HG02642 (cell line): ENCODE measurements around the gene GNG2.

Experiments used
- ATAC-seq: cut with Tn5 transposase; IDR thresholded peaks from one replicate; pipeline ENCODE4 v1.9.1; 2021; ENCODE audit warnings: mild to moderate bottlenecking; ENCODE audit not compliant: unreplicated experiment, poor library complexity

GNG2 gene

DNA sequence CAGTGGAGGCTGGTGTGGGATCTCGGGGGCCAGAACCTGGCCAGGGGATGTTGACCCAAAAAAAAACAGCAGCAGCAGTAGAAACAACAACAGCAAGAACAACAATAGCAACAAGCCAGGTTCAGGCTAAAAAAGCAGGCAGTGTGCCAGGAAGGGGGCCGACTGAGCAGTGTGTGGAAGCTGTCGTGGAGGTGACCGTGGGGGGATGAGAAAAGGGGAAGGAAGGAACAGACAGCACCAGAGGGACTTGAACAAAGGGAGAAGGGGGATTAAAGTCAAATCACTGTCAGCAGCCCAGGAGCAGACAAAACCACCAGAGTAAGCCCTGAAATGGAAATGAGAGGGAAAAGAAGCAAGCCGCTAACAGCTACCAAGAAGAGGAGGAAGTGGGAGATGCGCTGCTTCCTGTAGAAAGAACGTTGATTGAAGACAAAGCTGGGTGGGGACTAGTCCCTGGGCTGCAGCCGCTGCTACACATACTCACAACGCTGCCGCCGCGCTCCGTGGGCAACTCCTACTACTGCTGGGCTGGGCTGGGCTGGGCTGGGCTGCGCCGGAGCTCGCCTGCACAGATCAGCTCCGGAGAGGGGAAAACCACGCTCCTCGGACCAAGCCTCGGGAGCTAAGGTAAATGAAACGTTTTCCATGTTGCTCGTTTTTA lies at the start of gene GNG2:
Gene GNG2 (plus strand): TSS at position 449 of the 661 bp plus-strand sequence. CDS start 90,067 bp downstream, outside the sequence.
- peak; percentile 94 for ATAC-seq

DNA sequence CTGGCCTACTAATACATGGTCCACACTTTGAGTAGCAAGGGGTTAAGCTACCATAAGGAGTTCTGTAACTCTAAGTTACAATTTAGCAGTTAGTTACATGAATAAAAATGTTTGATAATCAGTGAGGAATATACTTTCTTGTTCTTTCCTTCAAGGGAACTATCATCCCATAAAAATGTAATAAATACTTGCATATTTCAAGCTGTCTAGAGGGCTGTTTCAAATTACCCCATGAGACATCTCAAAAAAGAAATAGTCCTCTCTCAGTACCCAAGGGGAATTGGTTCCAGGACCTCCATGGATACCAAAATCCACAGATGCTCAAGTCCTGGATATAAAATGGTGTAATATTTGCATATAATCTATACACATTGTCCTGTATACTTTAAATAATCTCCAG lies 48.7 kb upstream of the GNG2 start:
- no peak for ATAC-seq

DNA sequence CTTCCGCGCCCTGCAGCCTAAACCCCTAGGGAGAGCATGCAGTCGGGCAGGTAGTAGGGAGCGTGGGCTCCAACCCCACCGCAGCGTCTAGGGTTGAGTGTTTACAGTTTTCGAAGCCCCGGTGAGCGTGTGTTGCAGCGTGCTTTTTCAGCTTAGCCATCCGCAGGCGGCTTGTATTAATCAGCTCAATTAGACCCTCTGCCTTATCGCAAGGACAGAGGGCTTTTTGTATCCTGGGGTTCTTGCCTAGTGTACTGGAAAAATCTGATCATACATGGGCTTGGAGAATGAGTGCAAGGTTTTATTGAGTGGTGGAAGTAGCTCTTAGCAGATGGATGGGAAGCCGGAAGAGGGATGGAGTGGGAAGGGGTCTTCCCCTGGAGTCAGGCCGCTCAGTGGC lies 44.4 kb upstream of the GNG2 start:
- no peak for ATAC-seq

DNA sequence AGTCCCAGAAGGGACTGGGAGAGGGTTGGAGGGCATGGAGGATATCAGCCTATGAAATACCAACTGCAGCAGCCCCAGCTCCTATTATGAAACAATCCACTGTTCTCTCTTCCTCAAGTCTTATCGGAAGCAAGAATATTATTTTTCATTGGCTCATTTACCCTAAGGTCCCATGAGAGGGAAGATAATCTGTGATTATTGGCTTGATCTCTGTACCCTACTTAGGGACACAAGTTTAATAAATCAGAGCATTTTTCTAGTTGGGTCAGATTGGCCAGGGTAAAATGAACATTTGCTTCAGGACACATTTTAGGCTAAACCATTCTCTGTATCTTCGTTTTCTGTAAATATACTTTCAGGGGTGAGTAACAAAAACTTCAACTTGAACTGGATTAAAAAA lies 43.1 kb upstream of the GNG2 start:
- no peak for ATAC-seq

GRCh38 chr14:51818748-51819380 lies 41.5 kb upstream of the GNG2 start:
- ATAC-seq = no peak

GRCh38 chr14:51821822-51822221 lies 38.6 kb upstream of the GNG2 start:
- ATAC-seq = no peak

GRCh38 chr14:51822499-51822898 lies 37.9 kb upstream of the GNG2 start:
- no peak for ATAC-seq

GRCh38 chr14:51823706-51824105 lies 36.7 kb upstream of the GNG2 start:
- ATAC-seq = no peak

- no peak for ATAC-seq
Observed at GRCh38 chr14:51824191-51824590, 36.2 kb upstream of the GNG2 start.

- ATAC-seq = no peak
Observed at GRCh38 chr14:51825926-51826325, 34.5 kb upstream of the GNG2 start.

GRCh38 chr14:51828017-51828797 lies 32.2 kb upstream of the GNG2 start:
- peak; percentile 93 for ATAC-seq

DNA sequence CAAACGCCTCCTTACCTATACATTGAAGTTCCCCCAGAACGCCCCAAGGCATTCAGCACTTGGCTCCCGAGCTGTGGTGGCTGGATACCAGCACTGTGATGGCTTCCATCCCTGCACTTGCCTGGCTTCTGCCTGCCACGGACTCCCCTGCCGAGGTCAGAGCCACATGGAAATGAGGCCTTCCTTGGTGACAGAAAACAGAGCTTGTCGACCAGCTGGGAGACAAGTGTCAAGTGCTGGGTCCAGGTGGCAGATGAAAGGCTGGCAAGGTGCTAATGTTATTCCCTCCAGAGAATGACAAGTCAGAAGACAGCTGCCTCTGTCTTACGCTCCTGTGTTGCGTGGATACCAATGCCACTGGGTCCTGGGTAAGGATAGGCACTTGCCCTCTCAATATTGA lies 26.2 kb upstream of the GNG2 start:
- ATAC-seq = no peak

DNA sequence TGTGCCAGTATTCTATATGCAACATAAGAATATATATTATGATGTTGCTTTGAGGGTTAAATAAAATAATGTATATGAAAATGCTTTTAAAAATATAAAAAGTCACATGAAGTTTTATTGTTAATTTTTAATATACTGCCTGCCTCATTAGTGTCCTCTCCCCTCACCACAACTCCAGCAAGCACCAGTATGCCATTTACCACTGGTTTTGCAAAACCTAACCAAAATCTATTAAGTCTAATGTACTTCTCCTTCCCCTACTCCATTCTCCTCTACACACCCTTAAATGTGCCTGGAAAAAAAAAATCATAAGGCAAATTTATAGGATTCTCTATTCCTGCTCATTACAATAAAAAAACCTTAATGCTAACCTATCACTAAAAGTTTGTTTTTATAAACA lies 24.0 kb upstream of the GNG2 start:
- ATAC-seq = no peak

DNA sequence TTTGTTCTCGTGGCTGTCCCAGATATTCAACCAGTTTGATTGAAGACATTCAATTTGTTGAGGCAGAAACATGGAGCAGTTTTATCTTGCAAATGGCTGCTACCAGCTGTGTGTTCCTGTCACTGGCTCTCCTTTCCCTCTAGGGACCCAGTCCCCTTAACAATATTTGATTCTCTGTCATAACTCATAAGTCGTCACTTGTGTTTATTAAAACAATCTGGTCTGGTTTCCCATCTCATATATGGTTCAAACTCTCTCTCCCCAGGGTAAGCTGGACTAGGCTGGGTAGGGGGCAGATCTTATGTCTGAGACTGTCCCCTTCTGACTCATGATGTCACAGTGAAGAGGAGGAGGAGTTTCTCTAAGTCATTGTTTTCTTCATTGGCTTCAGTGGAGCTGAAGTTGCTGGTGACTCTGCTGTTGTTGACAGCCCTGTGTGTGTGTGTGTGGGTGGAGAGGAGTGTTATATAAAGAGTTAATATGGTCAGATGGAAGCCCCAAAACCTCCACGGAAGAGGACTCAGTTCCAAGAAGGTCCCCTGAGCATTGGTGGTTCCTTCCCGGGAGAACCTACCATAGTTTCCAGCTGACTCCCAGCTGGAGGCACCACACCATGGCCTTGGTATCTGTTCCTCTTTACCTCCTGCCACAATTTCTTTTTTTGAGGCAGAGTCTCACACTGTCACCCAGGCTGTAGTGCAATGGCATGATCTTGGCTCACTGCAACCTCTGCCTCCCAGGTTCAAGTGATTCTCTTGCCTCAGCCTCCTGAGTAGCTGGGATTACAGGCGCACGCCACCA lies 16.1 kb upstream of the GNG2 start:
- peak; percentile 36 for ATAC-seq

- ATAC-seq = no peak
Observed at GRCh38 chr14:51845811-51846210, 14.6 kb upstream of the GNG2 start.

GRCh38 chr14:51846631-51847488 lies 13.6 kb upstream of the GNG2 start:
- peak; percentile 76 for ATAC-seq

DNA sequence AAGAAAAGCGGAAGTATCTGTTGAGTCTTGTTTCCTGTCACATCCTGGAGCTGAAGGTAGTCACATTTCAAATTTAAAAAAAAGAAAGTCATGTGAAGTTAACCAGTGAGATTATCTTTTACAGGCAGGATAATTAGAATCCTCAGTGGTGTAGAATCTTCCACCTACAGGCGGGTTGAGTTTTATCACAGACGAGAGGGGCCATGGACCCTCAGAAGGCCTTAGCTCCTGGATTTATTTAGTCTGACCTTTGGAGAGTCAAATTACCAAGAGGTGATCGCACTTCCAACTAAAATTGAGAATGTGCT lies 13.0 kb upstream of the GNG2 start:
- ATAC-seq = no peak

DNA sequence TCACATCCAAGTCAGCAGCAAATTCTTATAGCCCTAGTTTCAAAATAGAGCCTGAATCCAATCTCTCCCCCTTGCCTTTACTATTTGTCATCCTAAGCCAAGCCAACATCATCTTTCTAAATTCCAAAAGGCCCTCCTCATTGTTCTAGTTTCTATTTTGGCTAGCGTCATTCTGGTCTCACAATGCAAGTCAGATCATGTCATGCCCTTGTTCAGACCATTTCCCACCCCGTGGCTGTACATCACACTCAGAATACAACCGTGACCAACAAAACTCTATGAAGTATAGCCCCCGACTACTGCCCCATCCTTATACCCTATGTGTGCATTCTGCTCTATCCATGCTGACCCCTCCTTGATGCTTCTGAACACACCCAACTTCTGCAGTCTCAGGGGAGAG lies 12.3 kb upstream of the GNG2 start:
- no peak for ATAC-seq

DNA sequence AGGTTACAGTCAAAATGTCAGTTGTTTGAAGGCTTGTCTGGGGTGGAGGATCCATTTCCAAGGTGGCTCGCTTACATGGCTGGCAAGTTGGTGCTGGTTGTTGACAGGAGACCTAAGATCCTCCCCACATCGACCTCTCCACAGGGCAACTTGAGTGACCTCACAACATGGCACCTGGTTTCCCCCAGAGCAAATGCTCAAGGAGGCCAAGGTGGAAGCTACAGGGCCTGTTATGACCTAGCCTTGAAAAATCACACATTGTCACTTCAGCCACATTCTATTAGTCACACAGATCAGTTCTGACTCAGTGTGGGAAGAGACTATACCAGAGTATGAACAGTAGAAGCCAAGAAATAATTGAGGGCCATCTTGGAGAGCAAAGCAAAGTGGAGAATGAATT lies 11.3 kb upstream of the GNG2 start:
- no peak for ATAC-seq

- no peak for ATAC-seq
Observed at GRCh38 chr14:51850651-51851050, 9.8 kb upstream of the GNG2 start.
